Activated CD4-positive, alpha-beta T cell treated with anti-CD3 and anti-CD28 coated beads, Interleukin-2, amount 10 ng/mL, durations not matched to agents 24 days and 14 days (primary cell): Measurements from ENCODE around the gene PRKACA. TPM values are rescaled to one million over a fixed set of nuclear protein-coding genes. Genes with fewer than 3 reads are reported as not detected.

Experiments used
- DNase-seq: peaks from one replicate; pipeline ENCODE4 v3.0.0; 2022
- H3K27ac Mint-ChIP-seq: one replicate; pipeline ENCODE4 v1.8.0; 2022; ENCODE audit warnings: mild to moderate bottlenecking, mixed read lengths
- H3K27me3 Mint-ChIP-seq: one replicate; pipeline ENCODE4 v1.8.0; 2022; ENCODE audit warnings: mixed read lengths
- H3K36me3 Mint-ChIP-seq: one replicate; pipeline ENCODE4 v1.8.0; 2022; ENCODE audit warnings: low read depth, mild to moderate bottlenecking, mixed read lengths
- H3K4me1 Mint-ChIP-seq: one replicate; pipeline ENCODE4 v1.8.0; 2021; ENCODE audit warnings: mixed read lengths
- H3K4me3 Mint-ChIP-seq: one replicate; pipeline ENCODE4 v1.8.0; 2022; ENCODE audit warnings: mild to moderate bottlenecking, moderate library complexity, mixed read lengths
- H3K9me3 Mint-ChIP-seq: one replicate; pipeline ENCODE4 v1.8.0; 2021; ENCODE audit warnings: mixed read lengths
- intact Hi-C: fragments of 100-400 bp; cut with micrococcal nuclease; formaldehyde crosslinking; loops from one replicate; pipeline ENCODE4 v1.15.1; 2023
- total RNA-seq: library from RNA; stranded (reverse); gene quantifications from 2 replicates; pipeline ENCODE4 v1.2.3, GENCODE V29; 2022

Gene PRKACA
- total RNA-seq, 1 donor from 2014 or later, result 64.7 TPM

- Mint-ChIP-seq H3K4me1 (peaks cover 35% of the 10 kb centered on the region), H3K27ac (peak overlapping the region; percentile 80), H3K27me3 (no peaks in the 10 kb centered on the region), H3K9me3 (no peaks in the 10 kb centered on the region), H3K36me3 (peaks cover 8% of the 10 kb centered on the region), H3K4me3 (peak overlapping the region; percentile 98)
- DNase-seq, result no peak
- intact Hi-C loops, result loop anchor here (1.0 to 10.0 kb wide), 4 partner anchors 26 to 842 kb away; no protein-coding TSS in a partner anchor
These were observed 514 bp downstream of the PRKACA start for GRCh38 chr19:14116918-14117578.

- intact Hi-C loops, result loop anchor here (5.0 to 10.0 kb wide), 2 partner anchors 519 to 842 kb away; no protein-coding TSS in a partner anchor
- Mint-ChIP-seq H3K27ac (peak overlapping the region; percentile 80), H3K9me3 (no peaks in the 10 kb centered on the region), H3K4me1 (peaks cover 40% of the 10 kb centered on the region), H3K27me3 (no peaks in the 10 kb centered on the region), H3K36me3 (peaks cover 8% of the 10 kb centered on the region), H3K4me3 (peak overlapping the region; percentile 98)
- DNase-seq, result peak; percentile 69
These were observed 1.0 kb downstream of the PRKACA start for GRCh38 chr19:14116525-14116917.

GRCh38 chr19:14115756-14116155 lies 1.8 kb downstream of the PRKACA start:
- Mint-ChIP-seq H3K4me3 (peak overlapping the region; percentile 98), H3K4me1 (peaks cover 40% of the 10 kb centered on the region), H3K27ac (no peak overlapping the region), H3K9me3 (no peaks in the 10 kb centered on the region), H3K27me3 (no peaks in the 10 kb centered on the region), H3K36me3 (peaks cover 8% of the 10 kb centered on the region)
- intact Hi-C loops, result loop anchor here (5.0 to 10.0 kb wide), 2 partner anchors 518 to 841 kb away; no protein-coding TSS in a partner anchor
- DNase-seq, result no peak

GRCh38 chr19:14114854-14115253 lies 2.7 kb downstream of the PRKACA start:
- Mint-ChIP-seq H3K9me3 (no peaks in the 10 kb centered on the region), H3K36me3 (peaks cover 5% of the 10 kb centered on the region), H3K4me1 (peaks cover 38% of the 10 kb centered on the region), H3K27me3 (no peaks in the 10 kb centered on the region), H3K4me3 (peak overlapping the region; percentile 26), H3K27ac (no peak overlapping the region)
- DNase-seq, result peak; percentile 84
- intact Hi-C loops, result loop anchor here (1.0 to 10.0 kb wide), 3 partner anchors 42 to 840 kb away; no protein-coding TSS in a partner anchor

- peaks cover 37% of the 10 kb centered on the region for H3K4me1 Mint-ChIP-seq
These were observed 3.1 kb downstream of the PRKACA start for GRCh38 chr19:14114439-14114838.

GRCh38 chr19:14113762-14114414 lies 3.7 kb downstream of the PRKACA start:
- H3K36me3 Mint-ChIP-seq, result peaks cover 4% of the 10 kb centered on the region
- intact Hi-C loops, result loop anchor here (1.0 to 10.0 kb wide), 2 partner anchors 41 to 839 kb away; no protein-coding TSS in a partner anchor
- no peaks in the 10 kb centered on the region for H3K9me3 Mint-ChIP-seq
- DNase-seq, result peak; percentile 85
- peaks cover 34% of the 10 kb centered on the region for H3K4me1 Mint-ChIP-seq
- no peak overlapping the region for H3K4me3 Mint-ChIP-seq
- H3K27me3 Mint-ChIP-seq, result no peaks in the 10 kb centered on the region
- peak overlapping the region; percentile 37 for H3K27ac Mint-ChIP-seq

More at GRCh38 chr19:14114439-14114838, 3.1 kb downstream of the PRKACA start:
- no peak for DNase-seq
- H3K9me3 Mint-ChIP-seq, result no peaks in the 10 kb centered on the region
- H3K4me3 Mint-ChIP-seq, result no peak overlapping the region
- intact Hi-C loops, result loop anchor here (1.0 to 10.0 kb wide), 2 partner anchors 41 to 840 kb away; no protein-coding TSS in a partner anchor
- H3K36me3 Mint-ChIP-seq, result peaks cover 4% of the 10 kb centered on the region
- H3K27me3 Mint-ChIP-seq, result no peaks in the 10 kb centered on the region
- no peak overlapping the region for H3K27ac Mint-ChIP-seq

GRCh38 chr19:14112809-14113385 lies 4.7 kb downstream of the PRKACA start:
- no peaks in the 10 kb centered on the region for H3K27me3 Mint-ChIP-seq
- no peak for DNase-seq
- no peak overlapping the region for H3K4me3 Mint-ChIP-seq
- peaks cover 28% of the 10 kb centered on the region for H3K4me1 Mint-ChIP-seq
- no peak overlapping the region for H3K27ac Mint-ChIP-seq
- no peaks in the 10 kb centered on the region for H3K9me3 Mint-ChIP-seq
- peaks cover 2% of the 10 kb centered on the region for H3K36me3 Mint-ChIP-seq
- intact Hi-C loops, result loop anchor here (10.0 kb wide), 1 partner anchor 838 kb away; no protein-coding TSS in a partner anchor

GRCh38 chr19:14112051-14112808 lies 5.3 kb downstream of the PRKACA start:
- intact Hi-C loops, result loop anchor here (10.0 kb wide), 1 partner anchor 837 kb away; no protein-coding TSS in a partner anchor
- no peaks in the 10 kb centered on the region for H3K9me3 Mint-ChIP-seq
- H3K4me1 Mint-ChIP-seq, result peaks cover 28% of the 10 kb centered on the region
- H3K27ac Mint-ChIP-seq, result no peak overlapping the region
- H3K36me3 Mint-ChIP-seq, result peaks cover 4% of the 10 kb centered on the region
- DNase-seq, result no peak
- H3K27me3 Mint-ChIP-seq, result no peaks in the 10 kb centered on the region
- no peak overlapping the region for H3K4me3 Mint-ChIP-seq

- H3K4me3 Mint-ChIP-seq, result no peak overlapping the region
These were observed 6.1 kb downstream of the PRKACA start for GRCh38 chr19:14111486-14111885.

GRCh38 chr19:14110650-14111049 lies 6.9 kb downstream of the PRKACA start:
- peaks cover 17% of the 10 kb centered on the region for H3K4me1 Mint-ChIP-seq
- intact Hi-C loops, result loop anchor here (10.0 kb wide), 1 partner anchor 836 kb away; no protein-coding TSS in a partner anchor

More at GRCh38 chr19:14111486-14111885, 6.1 kb downstream of the PRKACA start:
- H3K27ac Mint-ChIP-seq, result no peak overlapping the region
- H3K9me3 Mint-ChIP-seq, result no peaks in the 10 kb centered on the region
- H3K4me1 Mint-ChIP-seq, result peaks cover 23% of the 10 kb centered on the region
- no peaks in the 10 kb centered on the region for H3K27me3 Mint-ChIP-seq
- intact Hi-C loops, result loop anchor here (10.0 kb wide), 1 partner anchor 837 kb away; no protein-coding TSS in a partner anchor
- peaks cover 3% of the 10 kb centered on the region for H3K36me3 Mint-ChIP-seq
- no peak for DNase-seq

GRCh38 chr19:14107581-14108461 lies 9.7 kb downstream of the PRKACA start:
- Mint-ChIP-seq H3K27me3 (no peaks in the 10 kb centered on the region), H3K9me3 (no peaks in the 10 kb centered on the region), H3K4me1 (peaks cover 6% of the 10 kb centered on the region), H3K27ac (no peak overlapping the region), H3K4me3 (no peak overlapping the region), H3K36me3 (peaks cover 8% of the 10 kb centered on the region)
- DNase-seq, result no peak
- intact Hi-C loops, result no loop called here

More at GRCh38 chr19:14110650-14111049, 6.9 kb downstream of the PRKACA start:
- Mint-ChIP-seq H3K27me3 (no peaks in the 10 kb centered on the region), H3K4me3 (no peak overlapping the region), H3K9me3 (no peaks in the 10 kb centered on the region), H3K36me3 (peaks cover 5% of the 10 kb centered on the region), H3K27ac (no peak overlapping the region)
- no peak for DNase-seq

GRCh38 chr19:14106840-14107239 lies 10.7 kb downstream of the PRKACA start:
- H3K36me3 Mint-ChIP-seq, result peaks cover 9% of the 10 kb centered on the region
- peaks cover 3% of the 10 kb centered on the region for H3K4me1 Mint-ChIP-seq
- no peak overlapping the region for H3K27ac Mint-ChIP-seq
- no peaks in the 10 kb centered on the region for H3K27me3 Mint-ChIP-seq
- no peak overlapping the region for H3K4me3 Mint-ChIP-seq
- intact Hi-C loops, result no loop called here
- DNase-seq, result no peak
- H3K9me3 Mint-ChIP-seq, result no peaks in the 10 kb centered on the region
